Activated CD4-positive, CD25-positive, alpha-beta regulatory T cell treated with anti-CD3 and anti-CD28 coated beads, Interleukin-2, amount 50 U/mL, for 72 hours (primary cell): ENCODE measurements around the gene IQSEC1.

ENCODE experiments used
- DNase-seq: peaks from one replicate; pipeline ENCODE4 v3.0.0; 2021

Gene IQSEC1

GRCh38 chr3:13106308-13107001, 33.2 kb upstream of the IQSEC1 start:
- peak; percentile 12 for DNase-seq

DNA sequence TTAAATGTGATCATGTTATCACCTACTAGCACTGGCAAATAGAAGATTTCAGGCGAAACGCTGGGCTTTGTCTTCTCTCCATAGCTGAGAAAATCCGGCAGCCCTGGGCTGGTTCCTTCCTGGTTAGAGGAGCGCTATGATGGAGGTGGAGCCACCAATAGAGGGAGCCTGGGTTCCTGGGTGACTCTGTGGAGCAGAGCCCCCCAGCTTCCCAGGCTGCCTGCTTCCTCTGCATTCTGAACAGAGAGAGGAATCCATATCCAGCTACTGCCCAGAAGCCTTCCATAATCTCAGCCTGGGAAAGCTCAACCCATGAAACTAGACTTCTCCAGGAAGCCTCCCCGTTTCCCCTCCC, 32.6 kb upstream of the IQSEC1 start:
- DNase-seq: no peak

DNA sequence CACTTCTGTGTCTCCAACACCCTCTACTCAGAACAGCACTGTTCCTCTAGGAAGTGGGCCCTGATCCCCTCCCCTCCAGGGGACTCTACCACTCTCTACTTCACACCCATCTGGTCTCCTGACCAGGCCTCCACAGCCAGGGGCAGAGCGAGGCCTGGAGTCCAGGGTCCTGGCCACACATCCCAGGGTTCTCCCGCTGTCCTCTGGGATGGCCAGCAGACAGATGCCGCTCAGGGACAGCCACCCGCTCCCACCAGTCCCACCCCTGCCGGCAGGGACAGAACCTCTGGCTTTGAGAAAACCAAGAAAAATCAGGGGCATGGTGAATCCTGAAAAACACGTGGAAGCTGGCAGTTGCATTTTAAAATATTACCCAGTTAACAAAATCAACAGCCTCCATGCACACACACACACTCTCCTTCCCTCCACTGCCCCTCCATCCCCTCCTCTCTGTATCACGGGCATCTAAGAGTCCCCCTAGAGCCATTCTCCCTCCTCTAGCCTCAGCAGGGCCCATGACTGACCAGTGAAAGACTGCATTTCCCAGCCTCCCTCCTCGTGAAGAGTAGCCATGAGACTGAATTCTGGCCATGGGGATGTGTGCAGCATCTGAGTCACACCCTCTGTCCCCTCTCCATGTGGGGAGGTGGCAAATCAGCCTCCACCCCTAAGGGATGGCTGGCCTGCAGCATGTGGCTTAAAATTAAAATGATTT, 32.1 kb upstream of the IQSEC1 start:
- no peak for DNase-seq

DNA sequence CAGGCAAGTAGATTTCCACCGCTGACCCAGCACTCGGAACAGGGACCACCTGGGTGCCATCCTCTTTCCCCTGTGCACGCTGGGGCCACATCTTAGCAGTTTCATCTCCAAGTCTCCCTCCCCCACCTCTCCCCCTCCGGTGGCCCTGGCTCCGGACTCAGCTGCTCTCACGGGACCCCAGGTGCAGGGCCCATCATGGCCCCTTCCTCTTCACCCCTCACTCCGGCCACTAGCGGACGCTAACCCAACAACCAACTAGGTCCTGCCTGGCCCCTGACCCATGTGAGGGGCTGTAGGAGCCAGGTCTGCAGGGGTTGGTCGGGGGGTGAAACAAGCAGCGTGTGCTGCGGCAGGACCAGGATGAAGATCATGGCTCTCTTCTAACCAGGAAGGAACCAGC, 31.3 kb upstream of the IQSEC1 start:
- DNase-seq: no peak

DNA sequence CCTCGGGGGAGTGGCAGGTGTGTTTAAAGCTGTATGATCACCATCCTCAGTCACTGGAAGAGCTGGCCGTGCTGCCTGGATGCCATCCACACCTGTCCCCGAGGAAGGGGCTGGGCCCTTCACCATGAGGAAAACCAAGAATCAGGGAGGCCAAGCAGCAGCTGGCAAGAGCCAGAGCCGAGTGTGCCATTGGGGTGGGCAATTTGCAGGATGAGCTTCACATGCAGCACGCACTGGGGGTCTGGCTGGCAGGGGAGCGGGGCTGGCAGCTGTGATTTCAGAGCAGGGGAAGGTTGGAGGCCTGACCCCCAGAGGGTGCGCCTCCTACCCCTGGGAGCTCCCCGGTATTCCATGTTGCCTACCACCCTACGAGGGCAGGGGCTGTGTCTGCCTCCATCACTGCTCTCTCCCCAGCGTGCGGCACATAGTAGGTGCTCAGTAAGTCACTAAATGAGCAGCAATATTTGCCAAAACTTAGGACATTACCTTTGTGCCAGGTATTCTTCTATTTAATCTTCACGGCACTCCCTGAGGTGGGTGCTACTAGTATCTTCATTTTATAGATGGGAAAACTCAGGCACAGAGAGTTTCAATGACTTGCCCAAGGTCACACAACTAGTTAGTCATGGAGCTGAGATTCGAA, 30.3 kb upstream of the IQSEC1 start:
- DNase-seq: no peak

GRCh38 chr3:13102386-13103345, 29.4 kb upstream of the IQSEC1 start:
- no peak for DNase-seq

GRCh38 chr3:13099707-13100106, 26.5 kb upstream of the IQSEC1 start:
- DNase-seq: no peak

DNA sequence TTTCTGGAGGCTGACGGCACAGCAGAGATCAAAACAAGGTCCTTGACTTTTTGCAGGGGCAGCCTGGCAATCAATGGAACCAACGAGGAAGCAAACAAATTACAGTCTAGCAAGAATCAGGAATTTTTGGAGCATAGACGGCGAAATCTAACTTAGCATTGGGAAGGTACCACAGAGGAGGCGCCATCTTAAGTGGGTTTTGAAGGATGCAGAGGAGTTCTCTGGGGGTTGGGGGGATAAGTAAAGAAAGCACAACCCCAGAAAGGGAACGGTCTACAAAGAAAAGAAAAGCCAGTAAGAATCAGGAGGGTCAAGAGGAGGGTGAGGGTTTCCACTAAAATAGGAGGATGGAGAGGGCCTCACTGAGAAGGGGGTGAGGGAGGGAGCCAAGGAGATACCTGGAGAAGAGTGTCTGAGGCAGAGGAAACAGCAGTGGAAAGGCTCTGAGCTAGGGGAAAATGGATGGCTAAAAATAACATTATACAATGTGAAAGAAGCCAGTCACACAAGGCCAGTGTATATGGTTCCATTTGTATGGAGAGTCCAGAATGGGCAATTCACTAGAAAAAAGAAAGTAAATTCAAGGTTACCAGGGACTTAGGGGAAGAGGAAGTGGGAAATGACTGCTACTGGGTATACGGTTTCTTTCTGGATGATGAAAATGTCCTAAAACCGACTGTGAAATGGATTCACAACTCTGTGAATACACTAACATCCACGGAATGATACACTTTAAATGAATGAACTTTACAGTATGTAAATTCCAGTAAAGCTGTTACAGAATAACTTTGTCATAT, 25.2 kb upstream of the IQSEC1 start:
- no peak for DNase-seq

GRCh38 chr3:13096356-13096755, 23.1 kb upstream of the IQSEC1 start:
- no peak for DNase-seq

DNA sequence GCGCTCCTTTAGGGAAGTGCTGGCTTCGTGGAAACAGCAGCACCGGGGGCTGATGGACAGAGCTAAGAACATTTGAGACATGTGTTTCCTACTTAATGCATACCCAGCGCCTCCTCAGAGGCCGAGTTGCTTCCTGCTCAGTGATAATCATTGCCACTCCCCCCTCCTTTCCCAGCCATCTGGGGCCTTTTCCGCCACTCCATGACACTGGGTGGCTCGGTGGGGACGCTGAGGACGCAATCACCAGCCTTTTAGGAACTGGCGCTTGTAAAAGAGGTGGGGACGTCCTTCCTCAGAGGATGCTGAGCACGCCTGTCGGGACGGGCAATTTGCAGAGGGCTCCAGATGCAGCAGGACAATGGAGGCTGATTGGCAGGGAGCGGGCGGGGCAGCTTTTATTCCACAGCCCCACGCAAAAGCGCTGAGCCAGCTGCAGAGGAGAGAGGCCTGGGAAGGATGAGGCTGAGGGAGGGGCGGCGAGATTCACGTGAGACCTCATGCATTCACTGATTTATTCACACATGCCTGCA, 22.2 kb upstream of the IQSEC1 start:
- no peak for DNase-seq

DNA sequence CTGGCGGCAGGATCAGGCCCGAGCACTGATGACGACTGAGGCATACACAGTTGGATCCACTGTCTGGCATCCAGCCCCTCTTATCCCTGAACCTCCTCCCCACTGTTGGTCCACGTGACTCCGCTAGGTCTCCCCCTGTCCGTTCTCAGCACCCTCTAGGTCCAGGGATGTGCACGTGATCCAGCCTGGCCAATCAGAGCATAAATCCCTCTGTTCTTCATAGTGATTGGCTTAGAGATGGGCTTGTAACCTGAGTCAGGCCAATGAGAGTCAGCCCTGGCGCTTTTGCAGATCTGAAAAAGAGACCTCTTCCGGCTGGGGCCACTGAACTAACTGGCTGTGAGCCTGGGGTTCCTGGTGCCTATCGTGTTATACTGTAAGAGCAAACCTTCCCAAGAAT, 20.5 kb upstream of the IQSEC1 start:
- no peak for DNase-seq

GRCh38 chr3:13092621-13093617, 19.7 kb upstream of the IQSEC1 start:
- DNase-seq: no peak

DNA sequence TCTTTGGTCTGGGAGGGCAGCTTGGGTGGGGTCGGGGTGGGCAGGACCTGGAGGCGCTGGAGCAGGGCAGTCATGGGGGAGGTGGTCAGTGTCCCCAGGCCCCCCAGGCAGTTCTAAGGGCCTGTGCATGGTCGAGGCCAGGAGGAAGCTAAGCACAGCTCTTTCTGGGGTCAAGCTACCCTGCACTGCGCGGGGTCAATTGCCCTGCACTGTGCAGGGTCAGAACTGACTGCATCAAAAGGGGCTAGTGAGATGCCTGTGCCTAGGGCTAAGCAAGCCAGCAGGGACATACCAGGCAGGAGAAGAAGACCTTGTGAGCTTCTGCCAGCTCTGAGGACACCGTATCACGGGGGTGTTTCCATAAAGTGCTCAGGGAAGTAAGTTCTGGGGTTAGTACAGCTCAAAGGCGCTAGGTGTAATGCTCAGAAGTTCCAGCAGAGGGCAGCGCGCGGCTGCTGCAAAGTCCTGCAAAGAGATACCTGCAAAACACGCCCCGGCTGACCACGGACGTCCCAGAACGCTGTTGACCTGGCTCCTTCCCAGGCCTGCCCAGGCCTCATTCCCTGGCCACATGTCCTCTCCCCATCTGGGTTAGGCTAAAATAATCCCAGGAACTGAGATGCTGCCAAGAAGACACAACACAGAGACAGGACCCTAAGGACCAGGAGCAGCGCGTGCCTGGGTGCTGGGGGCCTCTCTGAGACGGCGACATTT, 18.8 kb upstream of the IQSEC1 start:
- peak; percentile 88 for DNase-seq

DNA sequence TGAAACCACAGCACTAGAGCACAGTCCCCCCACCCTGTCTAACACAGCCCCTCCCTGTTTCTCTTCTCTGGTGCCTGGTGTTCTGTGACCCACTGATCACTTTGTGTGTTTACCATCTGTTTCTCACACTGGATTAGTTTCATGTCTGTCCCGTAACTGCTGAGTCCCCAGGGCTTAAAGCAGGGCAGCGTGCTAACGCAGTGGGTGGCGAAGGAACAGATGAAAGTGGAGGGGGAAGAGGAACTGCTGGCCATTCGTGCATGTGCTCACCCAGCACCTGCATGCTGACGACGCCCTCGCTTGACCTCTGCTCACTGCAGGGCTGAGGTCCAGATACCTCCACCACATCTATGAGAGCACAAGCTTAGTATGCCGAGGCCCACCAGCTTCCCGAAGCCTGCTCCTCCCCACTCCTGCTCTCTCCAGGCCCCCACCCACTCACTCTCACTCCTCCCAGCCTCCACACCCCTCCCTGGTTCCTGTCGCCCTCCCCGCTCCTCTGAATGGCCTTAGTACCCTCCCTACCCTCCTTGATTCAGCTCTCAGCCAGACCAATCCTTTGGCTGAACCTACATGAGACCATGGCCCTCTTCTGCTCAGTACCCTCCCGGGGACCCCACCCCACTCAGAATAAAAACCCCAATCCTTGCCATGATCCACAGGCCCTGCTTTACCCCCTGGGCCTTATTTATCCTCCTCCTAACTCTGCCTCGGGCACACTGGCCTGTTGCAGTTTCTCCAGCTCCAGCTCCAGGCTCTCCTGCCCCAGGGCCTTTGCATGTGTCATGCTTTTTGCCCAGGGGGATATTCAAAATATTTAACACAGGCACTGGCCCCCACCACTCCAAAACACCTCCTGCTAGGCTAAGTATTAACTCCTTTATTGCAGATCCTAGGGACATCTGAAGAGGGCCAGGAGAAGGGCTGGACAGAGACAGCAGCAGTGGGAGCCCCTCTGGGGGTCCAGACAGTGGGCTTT, 15.1 kb upstream of the IQSEC1 start:
- no peak for DNase-seq

GRCh38 chr3:13087320-13087990, 14.2 kb upstream of the IQSEC1 start:
- DNase-seq: no peak

DNA sequence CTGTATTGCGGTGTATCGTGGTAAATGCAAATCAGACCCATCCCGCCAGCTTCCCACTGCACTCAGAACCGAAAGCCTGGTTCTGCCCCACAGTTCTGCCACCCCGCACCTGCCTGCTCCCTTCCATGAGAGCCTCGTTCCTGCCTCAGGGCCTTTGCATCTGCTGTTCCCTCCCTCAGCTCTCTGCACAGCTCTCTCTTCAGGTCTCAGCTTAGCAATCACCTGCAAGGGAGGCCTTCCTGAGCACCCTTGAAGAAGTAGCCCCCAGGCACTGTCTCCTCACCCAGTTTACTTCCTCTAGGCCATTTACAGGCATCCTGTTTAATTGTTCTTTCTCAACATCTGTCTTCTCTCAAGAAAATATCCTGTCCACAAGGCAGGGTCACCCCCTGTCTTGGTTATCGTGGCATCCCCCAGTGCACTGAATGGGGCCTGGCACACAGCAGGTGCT, 13.3 kb upstream of the IQSEC1 start:
- DNase-seq: no peak

- DNase-seq: no peak
These were observed 12.6 kb upstream of the IQSEC1 start for GRCh38 chr3:13085846-13086179.
